Panc1 (cell line): ENCODE measurements around the gene CMPK1.

Experiments
- CTCF ChIP-seq: fragments of 450-650 bp; IDR thresholded peaks from 2 replicates; pipeline ENCODE4 v1.5.1; 2017; ENCODE audit warnings: mild to moderate bottlenecking
- POLR2AphosphoS5 ChIP-seq: IDR thresholded peaks from 2 replicates; pipeline ENCODE4 v1.6.1; 2012; ENCODE audit warnings: mild to moderate bottlenecking, low read depth, low read length, moderate library complexity
- TCF7L2 ChIP-seq: IDR thresholded peaks from 2 replicates; pipeline ENCODE4 v1.6.1; 2011; ENCODE audit warnings: mild to moderate bottlenecking, low read depth, low read length, inconsistent platforms
- TF ChIP-seq, protein P1 (sequence below), 2 experiments: IDR thresholded peaks; 2 replicates each; pipeline ENCODE4 v1.6.1; 2011 to 2012; ENCODE audit warnings: low read depth in 2 of 2, control low read depth in 1 of 2, low read length in 1 of 2, mild to moderate bottlenecking in 1 of 2, moderate library complexity in 1 of 2; ENCODE audit not compliant: insufficient read depth in 1 of 2

DNA sequence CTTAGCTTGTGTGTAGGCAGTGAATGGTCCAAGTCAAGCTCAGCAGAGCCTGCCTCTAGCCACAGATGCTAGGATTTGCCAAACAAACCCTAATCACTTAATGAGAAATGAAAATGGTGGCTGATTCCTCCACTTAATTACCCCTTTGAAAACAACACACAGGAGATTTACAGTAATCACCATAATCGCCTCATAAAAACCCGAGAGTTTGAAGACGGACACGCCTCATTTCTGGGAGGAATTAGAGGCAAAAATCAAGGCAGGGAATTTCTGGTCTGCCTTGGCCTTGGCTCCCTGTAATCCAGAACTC is 66.2 kb downstream of the CMPK1 start:
- TF ChIP-seq CTCF = no peak
- no peak for TF ChIP-seq POLR2AphosphoS5
- TF ChIP-seq TCF7L2 = no peak
- TF ChIP-seq, protein P1, sequence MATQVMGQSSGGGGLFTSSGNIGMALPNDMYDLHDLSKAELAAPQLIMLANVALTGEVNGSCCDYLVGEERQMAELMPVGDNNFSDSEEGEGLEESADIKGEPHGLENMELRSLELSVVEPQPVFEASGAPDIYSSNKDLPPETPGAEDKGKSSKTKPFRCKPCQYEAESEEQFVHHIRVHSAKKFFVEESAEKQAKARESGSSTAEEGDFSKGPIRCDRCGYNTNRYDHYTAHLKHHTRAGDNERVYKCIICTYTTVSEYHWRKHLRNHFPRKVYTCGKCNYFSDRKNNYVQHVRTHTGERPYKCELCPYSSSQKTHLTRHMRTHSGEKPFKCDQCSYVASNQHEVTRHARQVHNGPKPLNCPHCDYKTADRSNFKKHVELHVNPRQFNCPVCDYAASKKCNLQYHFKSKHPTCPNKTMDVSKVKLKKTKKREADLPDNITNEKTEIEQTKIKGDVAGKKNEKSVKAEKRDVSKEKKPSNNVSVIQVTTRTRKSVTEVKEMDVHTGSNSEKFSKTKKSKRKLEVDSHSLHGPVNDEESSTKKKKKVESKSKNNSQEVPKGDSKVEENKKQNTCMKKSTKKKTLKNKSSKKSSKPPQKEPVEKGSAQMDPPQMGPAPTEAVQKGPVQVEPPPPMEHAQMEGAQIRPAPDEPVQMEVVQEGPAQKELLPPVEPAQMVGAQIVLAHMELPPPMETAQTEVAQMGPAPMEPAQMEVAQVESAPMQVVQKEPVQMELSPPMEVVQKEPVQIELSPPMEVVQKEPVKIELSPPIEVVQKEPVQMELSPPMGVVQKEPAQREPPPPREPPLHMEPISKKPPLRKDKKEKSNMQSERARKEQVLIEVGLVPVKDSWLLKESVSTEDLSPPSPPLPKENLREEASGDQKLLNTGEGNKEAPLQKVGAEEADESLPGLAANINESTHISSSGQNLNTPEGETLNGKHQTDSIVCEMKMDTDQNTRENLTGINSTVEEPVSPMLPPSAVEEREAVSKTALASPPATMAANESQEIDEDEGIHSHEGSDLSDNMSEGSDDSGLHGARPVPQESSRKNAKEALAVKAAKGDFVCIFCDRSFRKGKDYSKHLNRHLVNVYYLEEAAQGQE (IDR thresholded peaks at IDR 0.05; ENCODE audit: insufficient read depth in 1 of 2, low read depth in 2 of 2, low read length in 1 of 2) = no peak
